Peyer's patch (tissue), 4 donors: Measurements from ENCODE around the gene SPDYC. TPM values are rescaled to one million over a fixed set of nuclear protein-coding genes. Genes with fewer than 3 reads are reported as not detected.

Source experiments
- DNase-seq, 3 donors: peaks; one replicate each; pipeline ENCODE4 v3.0.0-alpha.2; 2017 to 2019
- H3K27ac ChIP-seq, 4 donors: fragments of 200-600 bp; sonication (generic); one replicate each; pipeline ENCODE4 v1.5.1; 2016 to 2019
- H3K27me3 ChIP-seq, 2 donors: fragments of 200-600 bp; sonication (generic); one replicate each; pipeline ENCODE4 v1.5.1; 2019
- H3K36me3 ChIP-seq, 3 donors: fragments of 200-600 bp; sonication (generic); one replicate each; pipeline ENCODE4 v1.5.1; 2016 to 2019
- H3K4me1 ChIP-seq, 4 donors: fragments of 200-600 bp; sonication (generic); one replicate each; pipeline ENCODE4 v1.5.1; 2016 to 2019
- H3K4me3 ChIP-seq, 4 donors: fragments of 200-600 bp; sonication (generic); 1 replicate in 3 of 4; 2 replicates in 1 of 4; pipeline ENCODE4 v1.5.1; 2016 to 2019; ENCODE audit warnings: mild to moderate bottlenecking in 1 of 4
- H3K9me3 ChIP-seq, 4 donors: fragments of 200-600 bp; sonication (generic); one replicate each; pipeline ENCODE4 v1.5.1; 2016 to 2019; ENCODE audit warnings: mild to moderate bottlenecking in 1 of 4
- POLR2A ChIP-seq, 2 donors: fragments of 450-650 bp; IDR thresholded peaks; one replicate each; pipeline ENCODE4 v1.5.1; 2017; ENCODE audit warnings: antibody characterized with exemption in 2 of 2, mild to moderate bottlenecking in 2 of 2, moderate library complexity in 2 of 2
- total RNA-seq, 4 donors: library from RNA; depleted of rRNA; stranded (reverse); fragments of >200 nt; gene quantifications; one replicate each; pipeline ENCODE4 v1.1.0, GENCODE V29; 2016
- TF ChIP-seq, protein P1 (sequence below), 6 experiments: fragments of 450-650 bp in 4 of 6; fragments of 200-600 bp in 2 of 6; sonication (generic) in 1 of 6; IDR thresholded peaks; one replicate each; pipeline ENCODE4 v1.5.1; 2017 to 2019; ENCODE audit warnings: antibody characterized with exemption in 6 of 6, mild to moderate bottlenecking in 3 of 6, moderate library complexity in 1 of 6

Gene SPDYC
- total RNA-seq, 4 donors from 2014 or later: not detected

DNA sequence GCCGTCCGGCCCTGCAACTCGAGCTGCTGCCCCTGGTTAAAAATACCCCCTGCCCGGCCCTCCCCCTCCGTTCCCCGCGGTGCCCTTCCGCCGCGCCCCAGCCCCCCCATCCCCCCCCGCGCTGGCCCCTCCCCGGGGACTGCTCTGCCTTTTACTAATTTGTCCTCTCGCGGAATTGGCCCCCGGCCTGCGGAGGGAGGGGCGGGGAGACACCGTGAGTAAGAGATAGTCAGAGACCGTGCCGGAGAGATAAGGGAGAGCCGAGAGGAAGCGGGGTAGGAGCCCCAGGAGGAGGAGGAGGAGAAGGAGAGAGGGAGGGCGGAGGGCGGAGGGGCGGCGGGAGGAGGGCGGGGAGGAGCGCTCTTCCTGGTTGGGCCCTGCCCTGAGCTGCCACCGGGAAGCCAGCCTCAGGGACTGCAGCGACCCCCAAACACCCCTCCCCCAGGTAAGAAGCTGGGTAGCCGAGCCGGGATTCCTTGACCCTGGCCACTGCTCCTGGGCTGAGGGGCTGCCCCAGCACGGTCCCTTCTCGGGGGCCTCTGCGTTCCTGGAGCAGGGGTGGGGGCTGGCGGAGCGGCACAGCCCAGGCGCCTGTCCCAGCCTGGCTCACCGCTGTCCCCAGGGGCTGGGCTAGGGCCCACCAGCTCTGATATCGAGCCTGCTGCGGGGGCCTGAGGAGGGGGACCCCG lies 11.7 kb downstream of the SPDYC start, which contains the start of gene CAPN1:
Gene CAPN1 (plus strand): TSS at position 360 of the 689 bp plus-strand sequence. CDS start 774 bp downstream, outside the sequence.
- Histone ChIP-seq H3K36me3 (peaks cover 0 to 28% (median 0%) of the 10 kb centered on the region in 3 donors), H3K27ac (peak within 1 kb of the TSS; percentile 90 to 99 (median 94)), H3K4me1 (peaks cover 0 to 31% (median 9%) of the 10 kb centered on the region in 4 donors), H3K9me3 (no peaks in the 10 kb centered on the region), H3K27me3 (no peaks in the 10 kb centered on the region), H3K4me3 (peak within 1 kb of the TSS; percentile 75 to 97 (median 82))
- TF ChIP-seq, protein P1, sequence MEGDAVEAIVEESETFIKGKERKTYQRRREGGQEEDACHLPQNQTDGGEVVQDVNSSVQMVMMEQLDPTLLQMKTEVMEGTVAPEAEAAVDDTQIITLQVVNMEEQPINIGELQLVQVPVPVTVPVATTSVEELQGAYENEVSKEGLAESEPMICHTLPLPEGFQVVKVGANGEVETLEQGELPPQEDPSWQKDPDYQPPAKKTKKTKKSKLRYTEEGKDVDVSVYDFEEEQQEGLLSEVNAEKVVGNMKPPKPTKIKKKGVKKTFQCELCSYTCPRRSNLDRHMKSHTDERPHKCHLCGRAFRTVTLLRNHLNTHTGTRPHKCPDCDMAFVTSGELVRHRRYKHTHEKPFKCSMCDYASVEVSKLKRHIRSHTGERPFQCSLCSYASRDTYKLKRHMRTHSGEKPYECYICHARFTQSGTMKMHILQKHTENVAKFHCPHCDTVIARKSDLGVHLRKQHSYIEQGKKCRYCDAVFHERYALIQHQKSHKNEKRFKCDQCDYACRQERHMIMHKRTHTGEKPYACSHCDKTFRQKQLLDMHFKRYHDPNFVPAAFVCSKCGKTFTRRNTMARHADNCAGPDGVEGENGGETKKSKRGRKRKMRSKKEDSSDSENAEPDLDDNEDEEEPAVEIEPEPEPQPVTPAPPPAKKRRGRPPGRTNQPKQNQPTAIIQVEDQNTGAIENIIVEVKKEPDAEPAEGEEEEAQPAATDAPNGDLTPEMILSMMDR (IDR thresholded peaks at IDR 0.05): peak in 1 of 6 experiments; percentile 17
- peak in 1 of 2 donors; percentile 23 for TF ChIP-seq POLR2A (IDR thresholded peaks at IDR 0.05)
- peak; percentile 79 to 95 (median 91) for DNase-seq

DNA sequence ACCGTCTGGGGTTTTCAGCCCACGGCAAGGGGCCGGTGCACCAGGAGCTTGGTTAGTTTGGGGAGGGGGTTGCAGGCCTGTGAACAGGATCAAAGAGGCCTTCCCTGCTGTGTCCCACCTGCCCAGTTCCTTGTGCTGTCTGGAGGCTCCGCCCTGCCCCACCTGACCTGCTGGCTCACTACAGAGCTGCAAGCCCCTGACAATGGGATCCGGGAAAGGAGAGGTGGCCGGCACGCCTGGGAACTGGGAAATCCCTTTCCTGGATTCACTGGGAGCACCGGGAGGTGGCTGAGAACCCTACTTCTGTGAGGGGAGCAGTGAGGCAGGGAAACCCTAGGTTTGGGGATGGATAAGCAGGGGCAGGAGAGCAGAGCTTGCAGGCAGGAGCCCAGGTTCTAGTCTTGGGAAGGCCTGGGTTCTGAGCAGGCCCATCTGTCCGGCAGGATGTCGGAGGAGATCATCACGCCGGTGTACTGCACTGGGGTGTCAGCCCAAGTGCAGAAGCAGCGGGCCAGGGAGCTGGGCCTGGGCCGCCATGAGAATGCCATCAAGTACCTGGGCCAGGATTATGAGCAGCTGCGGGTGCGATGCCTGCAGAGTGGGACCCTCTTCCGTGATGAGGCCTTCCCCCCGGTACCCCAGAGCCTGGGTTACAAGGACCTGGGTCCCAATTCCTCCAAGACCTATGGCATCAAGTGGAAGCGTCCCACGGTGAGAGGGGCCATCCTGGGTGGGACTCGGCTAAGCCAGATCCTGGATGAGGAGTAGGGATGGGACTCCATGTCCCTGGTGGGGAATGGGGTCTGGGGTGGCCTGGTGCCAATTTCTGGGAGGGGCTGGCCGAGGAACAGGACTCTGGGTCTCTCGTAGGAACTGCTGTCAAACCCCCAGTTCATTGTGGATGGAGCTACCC lies 12.5 kb downstream of the SPDYC start:
- Histone ChIP-seq H3K4me1 (peaks cover 0 to 31% (median 9%) of the 10 kb centered on the region in 4 donors), H3K36me3 (peaks cover 0 to 36% (median 0%) of the 10 kb centered on the region in 3 donors), H3K27ac (peak overlapping the region; percentile 90 to 99 (median 94)), H3K27me3 (no peaks in the 10 kb centered on the region), H3K9me3 (no peaks in the 10 kb centered on the region), H3K4me3 (peak overlapping the region; percentile 75 to 97 (median 82))
- TF ChIP-seq POLR2A (IDR thresholded peaks at IDR 0.05): no peak
- TF ChIP-seq, protein P1 (IDR thresholded peaks at IDR 0.05): no peak
- DNase-seq: peak; percentile 39 to 73 (median 68)

DNA sequence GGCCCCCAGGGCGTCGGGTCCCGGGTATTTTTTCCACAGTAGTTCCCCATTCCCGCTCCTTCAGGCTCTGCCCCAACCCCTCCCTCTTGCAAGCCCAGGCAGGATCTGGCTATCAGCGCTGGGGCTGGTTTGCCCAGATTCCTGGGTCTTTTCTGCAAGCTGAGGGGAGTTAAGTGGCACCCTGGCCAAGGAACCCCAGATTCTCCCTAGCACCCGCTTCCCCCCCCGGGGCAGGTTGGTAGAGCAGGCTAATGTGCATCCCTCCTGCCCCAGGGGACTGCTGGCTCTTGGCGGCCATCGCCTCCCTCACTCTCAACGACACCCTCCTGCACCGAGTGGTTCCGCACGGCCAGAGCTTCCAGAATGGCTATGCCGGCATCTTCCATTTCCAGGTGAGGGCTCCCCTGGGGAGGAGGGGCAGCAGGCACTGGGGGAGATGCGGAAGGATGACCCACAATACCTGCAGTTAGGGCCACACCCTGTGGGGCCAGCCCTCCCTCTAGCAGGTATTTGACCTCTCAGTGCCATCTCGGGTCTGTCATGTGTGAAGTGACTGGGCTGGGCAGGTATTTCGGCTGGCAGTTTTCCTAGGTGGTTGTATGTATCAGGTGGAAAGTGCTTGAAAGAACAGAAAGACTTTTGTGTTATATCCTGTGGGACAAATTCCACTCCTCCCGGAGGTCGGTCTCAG lies 13.3 kb downstream of the SPDYC start:
- H3K9me3 ChIP-seq: no peaks in the 10 kb centered on the region
- peaks cover 0 to 31% (median 9%) of the 10 kb centered on the region in 4 donors for H3K4me1 ChIP-seq
- H3K36me3 ChIP-seq: peaks cover 0 to 44% (median 0%) of the 10 kb centered on the region in 3 donors
- H3K27ac ChIP-seq: peak overlapping the region; percentile 90 to 99 (median 94)
- TF ChIP-seq, protein P1 (IDR thresholded peaks at IDR 0.05): no peak
- TF ChIP-seq POLR2A (IDR thresholded peaks at IDR 0.05): peak in 1 of 2 donors; percentile 8
- peak; percentile 15 to 72 (median 64) for DNase-seq
- H3K27me3 ChIP-seq: no peaks in the 10 kb centered on the region
- peak overlapping the region in 3 of 4 donors; percentile 77 to 97 (median 86) for H3K4me3 ChIP-seq

DNA sequence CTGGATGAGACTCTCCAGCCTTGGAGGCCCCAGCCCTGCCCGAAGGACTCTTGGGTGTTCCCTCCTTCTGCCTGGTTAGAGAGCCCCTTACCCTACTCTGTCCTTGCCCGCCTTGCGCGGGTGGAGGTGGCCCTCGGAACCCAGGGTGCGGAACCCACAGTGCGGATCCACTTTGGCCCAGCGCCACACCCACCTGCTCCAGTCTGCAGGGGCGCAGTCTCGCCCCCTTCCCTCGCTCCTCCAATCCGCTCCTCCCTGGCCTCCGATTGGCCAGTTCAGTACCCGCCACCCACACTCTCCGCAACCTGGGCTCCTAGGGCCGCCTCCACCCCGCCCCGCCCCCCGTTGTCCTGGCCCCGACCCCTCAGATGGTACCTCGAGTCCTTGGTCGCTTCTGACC lies 14.1 kb downstream of the SPDYC start:
- peak in 1 of 3 donors; percentile 39 for DNase-seq
- TF ChIP-seq, protein P1 (IDR thresholded peaks at IDR 0.05): no peak
- no peak for TF ChIP-seq POLR2A (IDR thresholded peaks at IDR 0.05)
- Histone ChIP-seq H3K36me3 (peaks cover 0 to 52% (median 0%) of the 10 kb centered on the region in 3 donors), H3K4me1 (peaks cover 0 to 31% (median 9%) of the 10 kb centered on the region in 4 donors), H3K9me3 (no peaks in the 10 kb centered on the region), H3K27me3 (no peaks in the 10 kb centered on the region), H3K4me3 (no peak overlapping the region), H3K27ac (peak overlapping the region in 2 of 4 donors; percentile 94 to 99)

DNA sequence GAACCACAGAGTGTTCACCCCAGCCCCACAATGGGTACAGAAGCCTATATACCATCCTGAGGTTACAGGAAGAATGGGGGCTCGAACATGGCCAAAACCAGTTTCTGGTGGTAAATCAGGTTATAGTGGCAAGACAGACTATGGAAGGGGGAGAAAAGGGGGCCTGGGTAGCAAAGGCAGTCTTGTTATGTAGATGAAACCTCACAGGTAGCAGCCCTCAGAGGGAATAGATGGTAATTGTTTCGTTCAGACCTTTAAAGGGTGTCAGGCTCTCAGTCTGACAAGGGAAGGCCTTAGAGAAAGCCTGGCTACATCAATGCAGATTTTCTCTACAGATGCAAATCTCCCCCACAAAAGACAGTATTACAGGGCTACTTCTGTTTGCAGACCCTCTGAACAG lies 15.1 kb downstream of the SPDYC start:
- no peaks in the 10 kb centered on the region for H3K9me3 ChIP-seq
- H3K4me1 ChIP-seq: peaks cover 0 to 29% (median 9%) of the 10 kb centered on the region in 4 donors
- H3K27me3 ChIP-seq: no peaks in the 10 kb centered on the region
- peaks cover 0 to 62% (median 0%) of the 10 kb centered on the region in 3 donors for H3K36me3 ChIP-seq
- no peak overlapping the region for H3K27ac ChIP-seq
- H3K4me3 ChIP-seq: no peak overlapping the region
- TF ChIP-seq, protein P1 (IDR thresholded peaks at IDR 0.05): no peak
- TF ChIP-seq POLR2A (IDR thresholded peaks at IDR 0.05): no peak
- DNase-seq: peak in 1 of 3 donors; percentile 6
